Activated naive CD8-positive, alpha-beta T cell treated with anti-CD3 and anti-CD28 coated beads, Interleukin-2, amount 10 ng/mL, durations not matched to agents 7 days and 5 days (primary cell): Measurements from ENCODE around the gene CHRM5. TPM values are rescaled to one million over a fixed set of nuclear protein-coding genes. Genes with fewer than 3 reads are reported as not detected.

Experiments
- ATAC-seq: fragments of 150-1000 bp; cut with Tn5 transposase; one replicate; pipeline ENCODE4 v1.10.0; 2021; ENCODE audit warnings: low read depth, moderate library complexity
- POLR2A ChIA-PET: fragments of 350-600 bp; sonication (Branson Sonifier 250); formaldehyde crosslinking; loops from one replicate; lab custom pipeline; 2021; ENCODE audit warnings: antibody characterized with exemption; lab: Charles Lee
- DNase-seq: peaks from one replicate; pipeline ENCODE4 v3.0.0; 2021
- H3K27ac Mint-ChIP-seq: one replicate; pipeline ENCODE4 v1.8.0; 2022; ENCODE audit warnings: mild to moderate bottlenecking, mixed read lengths
- H3K27me3 Mint-ChIP-seq: one replicate; pipeline ENCODE4 v1.8.0; 2022; ENCODE audit warnings: mild to moderate bottlenecking, moderate library complexity, mixed read lengths
- H3K36me3 Mint-ChIP-seq: one replicate; pipeline ENCODE4 v1.8.0; 2021; ENCODE audit warnings: mild to moderate bottlenecking, mixed read lengths
- H3K4me1 Mint-ChIP-seq: one replicate; pipeline ENCODE4 v1.8.0; 2021; ENCODE audit warnings: mixed read lengths
- H3K4me3 Mint-ChIP-seq: one replicate; pipeline ENCODE4 v1.8.0; 2022; ENCODE audit warnings: mild to moderate bottlenecking, moderate library complexity, mixed read lengths
- H3K9me3 Mint-ChIP-seq: one replicate; pipeline ENCODE4 v1.8.0; 2021; ENCODE audit warnings: mixed read lengths
- total RNA-seq, 2 experiments: library from RNA; stranded (reverse); gene quantifications; one replicate each; pipeline ENCODE4 v1.2.3, GENCODE V29; 2021

The CHRM5 gene
- total RNA-seq, 2 experiments from 2014 or later, result not detected

DNA sequence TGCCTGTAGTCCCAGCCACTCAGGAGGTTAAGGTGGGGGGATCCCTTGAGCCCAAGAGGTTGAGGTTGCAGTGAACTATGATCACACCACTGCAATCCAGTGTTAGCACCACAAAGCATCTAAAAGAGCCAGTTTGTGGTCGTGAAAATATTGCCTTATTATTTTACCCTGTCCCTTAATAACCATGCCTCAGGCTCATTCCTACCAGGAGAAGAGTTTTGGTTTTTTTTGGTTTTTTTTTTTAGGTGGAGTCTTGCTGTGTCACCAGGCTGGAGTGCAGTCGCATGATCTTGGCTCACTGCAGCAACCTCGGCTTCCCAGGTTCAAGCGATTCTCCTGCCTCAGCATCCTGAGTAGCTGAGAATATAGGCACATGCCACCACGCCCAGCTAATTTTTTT is 88.6 kb downstream of the CHRM5 start:
- Mint-ChIP-seq H3K4me1 (peaks cover under 1% of the 10 kb centered on the region), H3K4me3 (no peak overlapping the region), H3K9me3 (peaks cover 4% of the 10 kb centered on the region), H3K27ac (no peak overlapping the region), H3K36me3 (no peaks in the 10 kb centered on the region), H3K27me3 (peaks cover 8% of the 10 kb centered on the region)
- DNase-seq (no peak), ATAC-seq (no peak)
- POLR2A ChIA-PET, result no interaction called here

DNA sequence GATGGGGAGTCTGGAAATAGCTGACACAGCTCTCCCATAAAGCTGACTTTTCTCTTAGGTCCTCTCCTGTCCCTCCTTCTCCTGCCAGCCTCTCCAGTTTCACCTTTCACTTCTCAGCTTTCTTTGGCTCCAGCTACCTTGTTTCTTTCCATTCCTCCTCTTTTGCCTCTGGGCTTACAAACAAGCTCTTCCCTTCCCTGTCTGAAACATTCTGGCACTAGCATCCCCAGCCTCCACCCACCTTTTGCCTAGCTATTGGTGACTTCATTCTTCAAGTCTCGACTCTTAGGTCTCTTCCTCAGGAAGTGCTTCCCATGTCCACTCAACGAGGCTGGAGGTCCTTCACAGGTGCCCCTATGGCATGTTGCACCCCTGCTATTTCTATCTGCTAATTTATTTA is 91.2 kb downstream of the CHRM5 start:
- H3K27me3 Mint-ChIP-seq, result peaks cover 2% of the 10 kb centered on the region
- no peak overlapping the region for H3K4me3 Mint-ChIP-seq
- peaks cover 12% of the 10 kb centered on the region for H3K4me1 Mint-ChIP-seq
- ATAC-seq (no peak), DNase-seq (no peak)
- no peaks in the 10 kb centered on the region for H3K9me3 Mint-ChIP-seq
- no peaks in the 10 kb centered on the region for H3K36me3 Mint-ChIP-seq
- POLR2A ChIA-PET, result no interaction called here
- no peak overlapping the region for H3K27ac Mint-ChIP-seq

DNA sequence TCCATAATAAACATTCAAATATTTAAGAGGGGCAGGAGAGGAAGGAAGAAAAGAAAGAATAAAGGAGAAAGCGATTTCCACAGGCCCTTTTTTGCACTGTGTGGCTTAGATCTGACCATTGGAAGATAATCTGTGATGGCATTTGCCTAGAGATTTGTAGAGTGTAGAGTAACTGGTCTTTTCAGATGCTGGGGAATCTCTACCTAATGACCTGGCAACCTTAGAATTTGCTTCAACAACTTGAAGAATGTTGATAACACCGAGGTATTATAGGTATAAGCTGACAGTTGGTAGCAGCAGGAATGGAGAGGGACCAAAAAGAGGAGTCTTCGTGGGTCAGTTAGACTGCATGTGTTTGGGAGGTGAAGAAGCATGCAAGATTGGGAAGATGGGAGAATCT is 91.6 kb downstream of the CHRM5 start:
- ATAC-seq, result no peak
- peaks cover 14% of the 10 kb centered on the region for H3K4me1 Mint-ChIP-seq
- no peak for DNase-seq
- no peaks in the 10 kb centered on the region for H3K9me3 Mint-ChIP-seq
- H3K27me3 Mint-ChIP-seq, result peaks cover 2% of the 10 kb centered on the region
- no peaks in the 10 kb centered on the region for H3K36me3 Mint-ChIP-seq
- no peak overlapping the region for H3K27ac Mint-ChIP-seq
- no peak overlapping the region for H3K4me3 Mint-ChIP-seq
- POLR2A ChIA-PET, result interaction anchor here (1.1 kb wide), 1 partner anchor 149 kb away, joined by 3 read pairs; no protein-coding TSS in a partner anchor

DNA sequence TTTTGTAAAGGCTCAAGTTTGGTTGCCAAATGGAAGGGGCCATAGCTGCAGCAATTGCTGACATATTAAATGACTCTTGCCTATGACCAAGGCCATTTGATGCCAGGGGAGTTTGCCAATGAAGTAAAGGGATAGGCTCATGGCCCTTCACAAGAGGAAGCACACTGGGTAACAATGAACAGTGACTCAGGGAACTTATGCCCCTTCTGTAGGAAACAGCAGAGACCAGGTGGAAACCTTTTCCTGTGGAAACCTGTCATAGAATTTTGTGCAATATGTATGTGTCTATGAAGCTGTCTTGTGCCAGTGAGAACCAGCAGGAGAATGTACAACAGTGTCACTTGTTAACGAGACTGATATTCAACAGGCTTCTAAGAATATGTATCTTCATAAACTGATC is 96.1 kb downstream of the CHRM5 start:
- no peak for ATAC-seq
- H3K27ac Mint-ChIP-seq, result no peak overlapping the region
- peaks cover 2% of the 10 kb centered on the region for H3K27me3 Mint-ChIP-seq

DNA sequence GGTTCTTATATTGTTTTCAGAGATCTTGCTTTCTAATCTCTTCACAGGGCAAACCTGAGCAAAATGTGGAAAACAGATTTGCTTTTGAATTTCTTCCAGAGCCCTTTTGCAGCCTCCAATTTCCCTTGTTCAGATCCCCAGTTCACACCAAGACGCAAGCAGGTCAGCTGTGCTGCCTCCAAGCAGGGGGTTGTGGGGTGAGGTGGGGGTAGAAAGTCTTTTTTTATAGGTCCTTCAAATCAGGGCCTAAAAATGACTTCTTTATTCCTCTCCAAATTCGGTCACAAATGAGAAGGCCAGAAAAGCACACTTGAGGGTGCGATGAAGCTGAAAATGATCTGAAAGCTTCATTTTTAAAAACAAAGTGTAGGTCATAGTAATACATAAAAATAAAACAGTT is 97.0 kb downstream of the CHRM5 start:
- no peak for DNase-seq
- ATAC-seq, result no peak
- no peaks in the 10 kb centered on the region for H3K36me3 Mint-ChIP-seq
- no peak overlapping the region for H3K27ac Mint-ChIP-seq
- no peaks in the 10 kb centered on the region for H3K9me3 Mint-ChIP-seq
- H3K4me1 Mint-ChIP-seq, result peaks cover 14% of the 10 kb centered on the region
- POLR2A ChIA-PET, result no interaction called here
- no peaks in the 10 kb centered on the region for H3K27me3 Mint-ChIP-seq
- no peak overlapping the region for H3K4me3 Mint-ChIP-seq

More for the DNA sequence above, 96.1 kb downstream of the CHRM5 start:
- Mint-ChIP-seq H3K9me3 (no peaks in the 10 kb centered on the region), H3K36me3 (no peaks in the 10 kb centered on the region), H3K4me1 (peaks cover 14% of the 10 kb centered on the region), H3K4me3 (no peak overlapping the region)
- POLR2A ChIA-PET, result interaction anchor here (0.8 kb wide), 1 partner anchor 303 kb away, joined by 3 read pairs; the partner anchor contains the start of gene LPCAT4
- no peak for DNase-seq

DNA sequence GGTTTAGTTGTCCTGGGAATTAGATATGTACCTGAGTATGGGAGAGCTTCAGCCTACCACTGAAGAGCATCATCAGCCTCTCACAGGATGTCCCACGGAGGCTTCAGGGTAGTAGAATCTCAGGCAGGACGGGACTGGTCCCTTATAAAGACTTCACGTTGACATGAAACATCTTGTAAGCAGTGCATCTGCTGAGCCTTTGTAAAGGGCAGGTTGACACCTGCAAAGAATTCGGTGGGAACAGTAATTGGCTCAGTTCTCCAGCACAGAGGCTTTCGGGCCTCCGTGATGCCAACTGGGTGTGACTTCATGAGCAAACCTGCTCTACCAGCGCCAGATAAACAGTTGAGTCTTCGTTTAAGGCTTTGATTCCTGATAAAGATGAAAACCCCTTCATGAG is 97.6 kb downstream of the CHRM5 start:
- ATAC-seq (no peak), DNase-seq (no peak)
- Mint-ChIP-seq H3K4me3 (no peak overlapping the region), H3K9me3 (no peaks in the 10 kb centered on the region), H3K27me3 (no peaks in the 10 kb centered on the region), H3K27ac (no peak overlapping the region), H3K4me1 (peaks cover 14% of the 10 kb centered on the region), H3K36me3 (no peaks in the 10 kb centered on the region)
- POLR2A ChIA-PET, result no interaction called here

DNA sequence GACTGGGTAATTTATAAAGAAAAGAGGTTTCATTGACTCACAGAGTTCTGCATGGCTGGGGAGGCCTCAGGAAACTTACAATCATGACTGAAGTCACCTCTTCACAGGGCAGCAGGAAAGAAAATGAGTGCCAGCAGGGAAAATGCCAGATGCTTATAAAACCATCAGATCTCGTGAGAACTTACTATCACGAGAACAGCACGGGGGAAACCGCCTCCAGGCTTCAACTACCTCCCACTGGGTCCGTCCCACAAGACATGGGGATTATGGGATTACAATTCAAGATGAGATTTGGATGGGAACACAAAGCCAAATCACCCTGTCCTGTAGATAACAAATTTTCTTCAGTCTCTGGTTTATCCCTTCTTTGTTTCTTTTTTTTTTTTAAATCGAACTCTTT is 101.7 kb downstream of the CHRM5 start:
- Mint-ChIP-seq H3K9me3 (no peaks in the 10 kb centered on the region), H3K4me3 (no peak overlapping the region), H3K4me1 (no peaks in the 10 kb centered on the region), H3K27ac (no peak overlapping the region), H3K36me3 (no peaks in the 10 kb centered on the region), H3K27me3 (no peaks in the 10 kb centered on the region)
- ATAC-seq (no peak), DNase-seq (no peak)
- POLR2A ChIA-PET, result no interaction called here

DNA sequence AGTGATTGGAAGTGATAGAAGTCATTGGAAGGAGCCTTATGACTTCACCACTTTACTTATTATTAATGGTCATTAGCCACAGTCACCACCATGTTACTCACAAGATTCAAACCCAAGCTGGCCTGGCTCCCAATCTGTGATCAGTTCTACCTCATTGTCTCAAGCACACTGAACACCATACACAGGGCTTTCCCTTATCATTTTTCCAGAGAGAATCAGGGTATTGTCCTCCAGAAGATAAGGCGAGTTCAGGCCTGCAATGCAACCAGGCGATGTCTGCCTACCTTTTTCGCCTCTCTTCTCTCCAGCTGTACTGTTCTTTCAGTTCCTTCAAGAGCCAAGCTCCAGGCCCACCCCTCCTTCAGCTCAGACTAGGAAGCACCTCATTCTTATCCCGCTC is 108.5 kb downstream of the CHRM5 start:
- no peak for ATAC-seq
- Mint-ChIP-seq H3K9me3 (no peaks in the 10 kb centered on the region), H3K27me3 (no peaks in the 10 kb centered on the region), H3K36me3 (peaks cover 2% of the 10 kb centered on the region), H3K4me1 (no peaks in the 10 kb centered on the region), H3K4me3 (no peak overlapping the region), H3K27ac (no peak overlapping the region)
- DNase-seq, result no peak
- POLR2A ChIA-PET, result interaction anchor here (0.6 kb wide), 1 partner anchor 59 kb away, joined by 4 read pairs; no protein-coding TSS in a partner anchor

DNA sequence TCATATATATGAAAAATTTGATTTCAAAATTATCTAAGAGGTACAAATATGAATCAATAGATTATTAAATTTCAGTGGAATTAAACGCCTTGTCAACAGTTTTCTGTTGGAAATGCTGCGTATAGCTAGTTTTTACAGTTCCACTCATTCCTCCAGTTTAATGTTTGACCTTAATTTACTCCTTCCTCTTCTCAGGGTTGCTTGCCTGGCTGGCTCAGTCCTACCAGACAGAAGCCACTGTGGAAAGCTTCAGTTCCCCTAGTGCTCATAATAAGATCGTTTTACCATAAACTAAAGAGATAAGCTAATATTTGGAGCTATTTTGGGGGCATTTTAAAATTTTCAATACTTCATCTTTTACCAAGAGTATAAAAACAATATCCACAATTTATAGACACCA is 110.6 kb downstream of the CHRM5 start:
- H3K27ac Mint-ChIP-seq, result no peak overlapping the region
- no peaks in the 10 kb centered on the region for H3K9me3 Mint-ChIP-seq
- H3K27me3 Mint-ChIP-seq, result no peaks in the 10 kb centered on the region
- POLR2A ChIA-PET, result interaction anchor here (0.5 kb wide), 1 partner anchor 290 kb away, joined by 3 read pairs; no protein-coding TSS in a partner anchor
- H3K4me1 Mint-ChIP-seq, result no peaks in the 10 kb centered on the region
- H3K4me3 Mint-ChIP-seq, result no peak overlapping the region
- DNase-seq (no peak), ATAC-seq (no peak)
- peaks cover 7% of the 10 kb centered on the region for H3K36me3 Mint-ChIP-seq

DNA sequence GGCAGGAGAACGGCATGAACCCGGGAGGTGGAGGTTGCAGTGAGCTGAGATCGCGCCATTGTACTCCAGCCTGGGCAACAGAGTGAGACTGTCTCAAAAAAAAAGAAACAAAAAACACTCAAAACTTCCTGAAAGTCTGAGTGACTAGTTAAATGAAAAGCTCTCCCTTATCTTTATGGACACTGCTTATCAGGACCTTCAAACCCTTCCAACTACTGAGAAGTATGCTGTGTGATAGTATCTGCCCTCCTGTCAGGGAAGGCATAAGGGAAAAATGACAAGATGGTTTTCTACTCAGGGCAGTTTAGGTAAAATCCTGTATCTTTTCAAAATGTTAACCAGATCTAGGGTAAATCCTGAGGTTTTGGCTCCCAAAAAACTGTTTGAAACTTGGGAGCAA is 111.6 kb downstream of the CHRM5 start:
- ATAC-seq, result no peak
- POLR2A ChIA-PET, result no interaction called here
- no peaks in the 10 kb centered on the region for H3K9me3 Mint-ChIP-seq

DNA sequence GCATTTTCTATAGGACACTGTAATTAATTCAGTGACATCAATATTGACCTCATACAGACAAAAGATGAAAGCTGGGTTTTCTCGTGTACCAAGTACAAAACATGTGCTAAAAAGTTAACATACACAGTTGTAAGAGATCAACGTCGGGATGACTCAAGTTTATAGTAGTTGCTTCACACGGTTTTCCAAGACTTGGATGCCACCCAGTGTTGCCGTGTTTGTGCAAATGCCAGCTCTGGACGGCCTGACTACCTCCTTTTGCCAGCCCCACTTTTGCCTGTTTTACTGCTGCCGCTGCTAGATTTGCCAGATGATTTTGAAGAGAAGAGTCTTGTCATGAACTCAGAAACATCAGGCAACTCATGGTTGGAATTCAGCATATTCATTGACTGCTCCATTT is 115.8 kb downstream of the CHRM5 start:
- H3K9me3 Mint-ChIP-seq, result no peaks in the 10 kb centered on the region
- no peak for ATAC-seq

More for the DNA sequence above, 111.6 kb downstream of the CHRM5 start:
- Mint-ChIP-seq H3K27me3 (no peaks in the 10 kb centered on the region), H3K36me3 (peaks cover 11% of the 10 kb centered on the region), H3K4me1 (no peaks in the 10 kb centered on the region), H3K27ac (no peak overlapping the region), H3K4me3 (no peak overlapping the region)
- no peak for DNase-seq

DNA sequence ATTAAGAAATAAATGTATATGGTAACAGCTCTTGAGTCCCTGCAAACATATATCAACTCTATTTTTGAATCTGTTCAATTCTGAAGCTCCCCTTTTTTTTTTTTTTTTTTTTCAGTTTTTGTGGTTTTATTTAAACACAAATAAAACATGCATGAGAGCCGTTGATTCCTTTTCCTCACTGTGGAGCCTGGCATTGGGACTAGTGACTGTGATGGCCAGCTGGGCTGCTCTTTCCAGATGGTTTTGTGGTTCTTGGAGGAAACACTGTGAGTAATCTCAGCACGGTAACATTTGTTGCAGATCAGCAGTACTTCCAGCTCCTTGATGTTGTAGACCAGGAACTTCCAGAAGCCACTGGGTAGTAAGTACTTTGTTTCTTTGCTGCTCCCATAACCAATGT is 117.4 kb downstream of the CHRM5 start:
- Mint-ChIP-seq H3K27ac (no peak overlapping the region), H3K27me3 (no peaks in the 10 kb centered on the region), H3K36me3 (peaks cover 22% of the 10 kb centered on the region), H3K9me3 (no peaks in the 10 kb centered on the region), H3K4me1 (peaks cover 2% of the 10 kb centered on the region), H3K4me3 (no peak overlapping the region)
- DNase-seq (no peak), ATAC-seq (no peak)
- POLR2A ChIA-PET, result interaction anchor here (0.6 to 0.8 kb wide), 2 partner anchors 16 to 282 kb away, joined by 3 to 4 read pairs; partner anchors contain the start of genes LPCAT4 and PGBD4

More for the DNA sequence above, 115.8 kb downstream of the CHRM5 start:
- Mint-ChIP-seq H3K27ac (no peak overlapping the region), H3K36me3 (peaks cover 18% of the 10 kb centered on the region), H3K4me3 (no peak overlapping the region), H3K4me1 (peaks cover 2% of the 10 kb centered on the region), H3K27me3 (no peaks in the 10 kb centered on the region)
- DNase-seq, result no peak
- POLR2A ChIA-PET, result no interaction called here

DNA sequence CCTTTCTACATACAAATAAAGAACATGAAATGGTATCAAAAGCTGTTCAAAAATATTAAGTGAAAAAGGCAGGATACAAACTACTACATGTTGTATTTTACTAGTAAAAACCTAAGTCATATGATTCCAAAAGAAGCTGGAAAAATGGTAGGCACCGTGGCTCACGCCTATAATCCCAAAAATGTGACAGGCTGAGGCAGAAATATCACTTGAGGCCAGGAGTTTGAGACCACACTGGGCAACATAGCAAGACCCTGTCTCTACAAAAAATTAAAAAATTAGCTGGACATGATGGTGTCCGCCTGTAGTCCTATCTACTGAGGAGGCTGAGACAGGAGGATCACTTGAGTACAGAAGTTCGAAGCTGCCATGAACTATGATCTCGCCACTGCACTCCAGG is 131.6 kb downstream of the CHRM5 start:
- peak overlapping the region; percentile 6 for H3K27ac Mint-ChIP-seq
- no peaks in the 10 kb centered on the region for H3K27me3 Mint-ChIP-seq
- peaks cover 7% of the 10 kb centered on the region for H3K9me3 Mint-ChIP-seq
- peaks cover 30% of the 10 kb centered on the region for H3K4me1 Mint-ChIP-seq
- peaks cover 19% of the 10 kb centered on the region for H3K36me3 Mint-ChIP-seq
- DNase-seq, result no peak
- POLR2A ChIA-PET, result no interaction called here
- ATAC-seq, result no peak
- H3K4me3 Mint-ChIP-seq, result peak overlapping the region; percentile 65

DNA sequence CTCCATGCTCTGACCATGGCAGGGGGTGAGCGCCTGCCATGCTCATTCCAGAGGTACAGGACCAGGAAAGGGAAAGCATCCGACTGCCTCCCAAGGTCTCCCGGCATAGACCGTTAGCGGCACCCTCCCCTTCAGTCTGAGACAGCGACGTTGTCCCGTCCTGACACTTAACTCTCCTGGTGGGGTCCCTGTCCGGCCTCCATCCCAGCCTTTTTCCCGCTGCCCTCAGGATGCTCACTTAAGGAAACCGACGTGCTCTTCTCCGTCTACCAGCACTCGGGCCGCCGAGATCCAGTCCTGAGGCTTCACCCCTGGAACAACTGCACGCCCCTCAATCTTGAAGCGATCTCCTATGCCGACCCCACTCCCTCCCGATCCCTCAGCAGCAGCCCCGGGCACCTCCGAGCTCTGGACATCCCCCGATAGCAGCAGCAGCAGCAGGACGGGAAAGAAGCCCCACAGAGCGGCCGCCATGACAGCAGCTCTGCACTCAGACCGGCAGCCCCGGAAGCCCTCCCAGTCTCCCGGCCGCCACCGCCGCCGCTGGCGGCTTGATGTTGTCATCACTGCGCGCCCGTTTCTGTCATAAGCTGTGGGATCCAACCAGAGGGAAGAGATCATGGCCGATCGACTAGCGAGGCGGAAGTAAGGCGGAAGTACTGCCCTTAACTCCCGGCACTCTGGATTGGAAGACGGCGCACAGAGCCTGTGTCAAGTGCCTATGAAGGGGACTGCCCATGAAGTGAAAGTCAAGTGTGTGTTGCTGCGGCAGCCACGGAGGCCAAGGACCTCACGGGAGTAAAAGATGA is 133.3 kb downstream of the CHRM5 start, which contains the start of the genes EMC7 and PGBD4:
Gene EMC7, minus strand, starts transcription at position 497 of the 809 bp plus-strand sequence. Its CDS starts 23 bp downstream, at position 474.
Gene PGBD4, plus strand, starts transcription at position 718 of the 809 bp plus-strand sequence. CDS start 449 bp downstream, outside the sequence.
- H3K9me3 Mint-ChIP-seq, result peaks cover 7% of the 10 kb centered on the region
- H3K4me1 Mint-ChIP-seq, result peaks cover 30% of the 10 kb centered on the region
- peak within 1 kb of the TSS; percentile 98 for H3K4me3 Mint-ChIP-seq
- DNase-seq (peak; percentile 99), ATAC-seq (peak; percentile 99)
- peaks cover 25% of the 10 kb centered on the region for H3K36me3 Mint-ChIP-seq
- peak within 1 kb of the TSS; percentile 99 for H3K27ac Mint-ChIP-seq
- H3K27me3 Mint-ChIP-seq, result no peaks in the 10 kb centered on the region
- POLR2A ChIA-PET, result interaction anchor here (0.6 to 2.1 kb wide), 10 partner anchors 16 to 1440 kb away, joined by 3 to 14 read pairs (median 4); partner anchors contain the start of genes AVEN, EMC4, KATNBL1 and LPCAT4
